PC-3 (cell line): Measurements from ENCODE around the gene ZNF41.

ENCODE experiments used
- CTCF ChIP-seq: fragments of 300-600 bp; sonication (generic); conservative IDR thresholded peaks from 2 replicates; pipeline ENCODE4 v1.5.1; 2017; ENCODE audit warnings: antibody characterized with exemption, low read depth, mild to moderate bottlenecking, low read length
- EZH2 ChIP-seq: fragments of 300-600 bp; sonication (generic); IDR thresholded peaks from one replicate; pipeline ENCODE4 v1.6.1; 2017; ENCODE audit warnings: antibody characterized with exemption, mild to moderate bottlenecking, low read length; ENCODE audit not compliant: unreplicated experiment

GRCh38 chrX:47518144-47518543 lies 35.1 kb upstream of the ZNF41 start:
- TF ChIP-seq CTCF: no peak
- no peak for TF ChIP-seq EZH2
